Hair follicular keratinocyte (primary cell): ENCODE measurements around the gene FAHD2B. TPM values are rescaled to one million over a fixed set of nuclear protein-coding genes. Genes with fewer than 3 reads are reported as not detected.

Experiments used
- total RNA-seq: library from RNA; depleted of rRNA; stranded (reverse); fragments of >200 nt; gene quantifications from 2 replicates; pipeline ENCODE4 v1.2.3, GENCODE V29; 2015

FAHD2B gene
- 9.1 and 13.1 TPM in 2 replicates for total RNA-seq

GRCh38 chr2:97094772-97095611 is at the start of gene FAHD2B:
Gene FAHD2B, minus strand, starts transcription at chr2:97094882. Its CDS starts 3,176 bp downstream, at chr2:97091706.

GRCh38 chr2:97113050-97113881 is 18.6 kb upstream of the FAHD2B start, which contains the start of gene ANKRD36:
Gene ANKRD36, plus strand, starts transcription at chr2:97113153. Its CDS starts 587 bp downstream, at chr2:97113740.

Other genes with a start within 250 kb of the FAHD2B start
- gene ANKRD39, start 236.9 kb downstream of the FAHD2B start, total RNA-seq = 19.2 and 19.5 TPM in 2 replicates
- 14.0 and 14.4 TPM in 2 replicates for gene SEMA4C, start 224.8 kb downstream of the FAHD2B start, total RNA-seq
- gene FAM178B, start 108.3 kb downstream of the FAHD2B start, total RNA-seq = not detected in 2 replicates
- gene ANKRD36, start 18.3 kb upstream of the FAHD2B start, total RNA-seq = 4.9 and 8.9 TPM in 2 replicates